Measurements from ENCODE around the gene PYY. TPM values are rescaled to one million over a fixed set of nuclear protein-coding genes. Genes with fewer than 3 reads are reported as not detected.

PYY gene
- total RNA-seq, 1 donor from 2014 or later: not detected

- ChIA-PET CTCF (no interaction called here), POLR2A (no interaction called here)
- Mint-ChIP-seq H3K27me3 (peaks cover 70% of the 10 kb centered on the region), H3K4me1 (peaks cover 29% of the 10 kb centered on the region), H3K27ac (no peak overlapping the region), H3K4me3 (no peak overlapping the region), H3K9me3 (no peaks in the 10 kb centered on the region), H3K36me3 (ENCODE audit: low read depth) (no peaks in the 10 kb centered on the region)
- DNase-seq: no peak
- no peak for TF ChIP-seq CTCF (IDR thresholded peaks at IDR 0.05)
- intact Hi-C loops (cut with micrococcal nuclease): loop anchor here (5.0 to 10.0 kb wide), 2 partner anchors 81 to 102 kb away; no protein-coding TSS in a partner anchor
- no peak for ATAC-seq (ENCODE audit: low read depth)
Measured at GRCh38 chr17:43905400-43905984, 48.2 kb downstream of the PYY start.

Other genes with a start within 250 kb of the PYY start
- not detected in 2 replicates for gene SOST, start 195.1 kb downstream of the PYY start, total RNA-seq
- gene DUSP3, start 175.0 kb downstream of the PYY start, total RNA-seq: 16.4 and 16.6 TPM in 2 replicates
- not detected in 2 replicates for gene CFAP97D1, start 173.5 kb downstream of the PYY start, total RNA-seq
- gene MPP3, start 120.8 kb downstream of the PYY start, total RNA-seq: not detected in 2 replicates
- gene CD300LG, start 106.8 kb downstream of the PYY start, total RNA-seq: not detected in 2 replicates
- not detected in 2 replicates for gene MPP2, start 46.4 kb downstream of the PYY start, total RNA-seq
- gene PPY, start 11.5 kb downstream of the PYY start, total RNA-seq: not detected in 2 replicates
- gene NAGS, start 50.7 kb upstream of the PYY start, total RNA-seq: 1.0 and 1.2 TPM in 2 replicates
- gene TMEM101, start 61.0 kb upstream of the PYY start, total RNA-seq: 23.0 and 24.6 TPM in 2 replicates
- 57.3 and 68.7 TPM in 2 replicates for gene LSM12, start 112.7 kb upstream of the PYY start, total RNA-seq
- gene G6PC3, start 116.8 kb upstream of the PYY start, total RNA-seq: 30.9 and 35.2 TPM in 2 replicates
- gene HDAC5, start 169.7 kb upstream of the PYY start, total RNA-seq: 28.4 and 35.1 TPM in 2 replicates
- gene HROB, start 188.0 kb upstream of the PYY start, total RNA-seq: 2.2 and 5.0 TPM in 2 replicates
- not detected in 2 replicates for gene ASB16, start 216.8 kb upstream of the PYY start, total RNA-seq
- 32.3 and 36.0 TPM in 2 replicates for gene TMUB2, start 233.0 kb upstream of the PYY start, total RNA-seq
- gene ATXN7L3, start 245.9 kb upstream of the PYY start, total RNA-seq: 92.0 and 103 TPM in 2 replicates